ENCODE data around the gene NFKB1. TPM values are rescaled to one million over a fixed set of nuclear protein-coding genes. Genes with fewer than 3 reads are reported as not detected.

Gene NFKB1
- total and polyA plus RNA-seq, 9 of the 15 experiments (the other 6 are each of a cell fraction or from before 2014, with no cell fraction given), result 2.4 to 14.5 (median 10.3) TPM

GRCh38 chr4:102511830-102512605, 10.9 kb downstream of the NFKB1 start:
- H3K4me1 ChIP-seq (replicated peaks in 1 of 2; ENCODE audit: control insufficient read depth in 2 of 2, insufficient read depth in 2 of 2, low read length in 2 of 2), result no peaks in the 10 kb centered on the region
- no peak overlapping the region for H2AFZ ChIP-seq (ENCODE audit: low read depth, low read length)
- FAIRE-seq (no peak), DNase-seq (ENCODE audit: extremely low read depth in 1 of 4, low spot score in 3 of 4) (no peak), ATAC-seq (no peak)
- 85% methylated on average over 5 of the region's 5 CpGs for WGBS (ENCODE audit: insufficient coverage, low coverage, missing lambda C conversion rate)
- in situ Hi-C loops (cut with MboI), result no loop called here
- no peaks in the 10 kb centered on the region for H3K36me3 ChIP-seq (ENCODE audit: control insufficient read depth, insufficient read depth, low read length)
- no peak overlapping the region for H3K4me3 ChIP-seq
- no peak overlapping the region for H3K9ac ChIP-seq (ENCODE audit: insufficient read depth in 1 of 2, low read depth in 2 of 2, low read length in 2 of 2)
- intact Hi-C loops (cut with micrococcal nuclease), result no loop called here
- no peaks in the 10 kb centered on the region for H3K9me1 ChIP-seq (ENCODE audit: control insufficient read depth, insufficient read depth, low read length)
- H3K27ac ChIP-seq (ENCODE audit: extremely low read depth, low read depth, low read length), result no peak overlapping the region
- no peaks in the 10 kb centered on the region for H3K79me2 ChIP-seq (ENCODE audit: control insufficient read depth, insufficient read depth, low read length)
- H3K27me3 ChIP-seq (ENCODE audit: control insufficient read depth in 2 of 2, insufficient read depth in 2 of 2, low read length in 2 of 2), result no peaks in the 10 kb centered on the region
- no peaks in the 10 kb centered on the region for H4K20me1 ChIP-seq (replicated peaks; ENCODE audit: control insufficient read depth, insufficient read depth, low read length)
- no peaks in the 10 kb centered on the region for H3K9me3 ChIP-seq (replicated peaks; ENCODE audit: control insufficient read depth, insufficient read depth, low read depth, low read length)
- H3K4me2 ChIP-seq (ENCODE audit: insufficient read depth, low read length), result no peak overlapping the region
- no peak for TF ChIP-seq ERF (CRISPR knock-in tag; IDR thresholded peaks at IDR 0.05)
- no peak for TF ChIP-seq KAT2B (IDR thresholded peaks at IDR 0.05; ENCODE audit: low read depth, low read length)
- TF ChIP-seq ZNF23 (CRISPR knock-in tag; IDR thresholded peaks at IDR 0.05), result no peak
- TF ChIP-seq FIP1L1 (IDR thresholded peaks at IDR 0.05; ENCODE audit: low read depth, low read length, poor library complexity, severe bottlenecking), result no peak
- no peak for TF ChIP-seq ZNF280A (IDR thresholded peaks at IDR 0.05; ENCODE audit: low read depth, partially characterized antibody)
- no peak for TF ChIP-seq GATA2 (CRISPR knock-in tag; IDR thresholded peaks at IDR 0.05)
- no peak for TF ChIP-seq NKRF (IDR thresholded peaks at IDR 0.05; ENCODE audit: borderline replicate concordance)
- TF ChIP-seq SMAD2 (IDR thresholded peaks at IDR 0.05; ENCODE audit: low read depth, low read length), result no peak
- no peak for TF ChIP-seq TAL1 (IDR thresholded peaks at IDR 0.05)
- no peak for TF ChIP-seq ETV1 (tag; conservative IDR thresholded peaks at IDR 0.05; ENCODE audit: low read depth)
- TF ChIP-seq SAP30 (IDR thresholded peaks at IDR 0.05; ENCODE audit: borderline replicate concordance, insufficient read depth, low read depth, low read length, poor library complexity, severe bottlenecking), result no peak
- no peak for TF ChIP-seq PYGO2 (tag; IDR thresholded peaks at IDR 0.05)
- TF ChIP-seq CHCHD3 (CRISPR knock-in tag; IDR thresholded peaks at IDR 0.05), result no peak
- TF ChIP-seq POLR3A (IDR thresholded peaks at IDR 0.05; ENCODE audit: borderline replicate concordance, extremely low read depth, insufficient read depth, insufficient read length), result no peak
- TF ChIP-seq TEAD1 (CRISPR knock-in tag; IDR thresholded peaks at IDR 0.05), result no peak
- no peak for TF ChIP-seq ZNF766 (CRISPR knock-in tag; conservative IDR thresholded peaks at IDR 0.05)
- CTCF ChIA-PET (ENCODE audit: low intra/inter-chr PET ratio), result no interaction called here
- POLR2A ChIA-PET, result no interaction called here
- no TSS peak for BruUV-seq (replicated peaks)

Measured in K562 (cell line).